Mammary epithelial cell (primary cell): ENCODE data around the gene C11orf54.

Source experiments
- CTCF ChIP-seq, 2 donors: IDR thresholded peaks in 1 of 2; conservative IDR thresholded peaks in 1 of 2; 2 replicates each; pipeline ENCODE4 v1.5.1; 2011 to 2012; ENCODE audit warnings: inconsistent platforms in 2 of 2, low read length in 2 of 2, mild to moderate bottlenecking in 2 of 2, control low read depth in 1 of 2, low read depth in 1 of 2; ENCODE audit not compliant: insufficient read depth in 1 of 2; ENCODE audit errors: extremely low read depth in 1 of 2
- EZH2 ChIP-seq: IDR thresholded peaks from 2 replicates; pipeline ENCODE4 v1.6.1; 2012; ENCODE audit warnings: low read length, inconsistent platforms, borderline replicate concordance

- no peak for TF ChIP-seq CTCF (conservative IDR thresholded peaks at IDR 0.05 in 1 of 2, IDR thresholded peaks at IDR 0.05 in 1 of 2; ENCODE audit: extremely low read depth in 1 of 2, insufficient read depth in 1 of 2, low read depth in 1 of 2, low read length in 2 of 2)
- no peak for TF ChIP-seq EZH2
Observed at GRCh38 chr11:93767018-93767417, 25.5 kb downstream of the C11orf54 start.
